GM19193 (cell line): ENCODE measurements around the gene B3GAT1.

Source experiments
- POLR2A ChIP-seq: IDR thresholded peaks from 4 replicates; pipeline ENCODE4 v1.6.1; 2011; ENCODE audit not compliant: insufficient read depth, insufficient read length; ENCODE audit errors: extremely low read depth

The B3GAT1 gene

GRCh38 chr11:134363592-134363991 is 48.5 kb downstream of the B3GAT1 start:
- no peak for TF ChIP-seq POLR2A

GRCh38 chr11:134363161-134363560 is 48.9 kb downstream of the B3GAT1 start:
- TF ChIP-seq POLR2A = no peak

DNA sequence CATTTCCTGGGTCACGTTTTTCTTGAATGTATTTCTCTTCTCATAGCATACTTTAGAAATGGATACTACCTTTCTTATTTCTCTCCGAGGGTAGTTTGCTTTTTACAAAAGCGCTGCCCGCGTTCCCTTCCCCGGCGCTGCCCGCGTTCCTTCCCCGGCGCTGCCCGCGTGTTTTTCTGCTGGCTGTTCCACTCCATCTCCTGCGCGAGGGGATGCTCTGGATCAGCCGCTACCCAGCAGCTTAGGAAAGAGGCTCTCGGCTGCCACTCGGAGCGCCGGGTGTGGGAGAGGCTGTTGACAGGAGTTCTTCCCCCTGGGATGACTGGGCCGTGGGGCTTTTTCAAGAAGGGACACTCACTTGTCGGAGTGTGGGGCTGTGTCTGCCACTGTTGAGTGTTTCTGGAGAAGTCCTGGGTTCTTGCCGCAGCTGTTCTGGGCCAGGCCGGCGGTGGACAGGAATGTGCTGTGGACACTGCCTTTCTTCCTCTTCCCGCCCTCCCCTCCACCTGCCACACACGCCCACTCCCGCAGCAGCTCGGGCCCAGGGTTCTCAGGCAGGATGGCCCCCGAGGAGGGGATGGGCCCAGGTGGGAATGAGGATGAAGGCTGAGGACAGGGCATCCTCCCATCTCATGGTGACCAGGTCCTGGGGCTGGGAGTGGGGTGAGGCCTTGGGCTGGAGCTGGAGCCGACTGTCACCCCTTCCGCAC is 49.7 kb downstream of the B3GAT1 start:
- no peak for TF ChIP-seq POLR2A

DNA sequence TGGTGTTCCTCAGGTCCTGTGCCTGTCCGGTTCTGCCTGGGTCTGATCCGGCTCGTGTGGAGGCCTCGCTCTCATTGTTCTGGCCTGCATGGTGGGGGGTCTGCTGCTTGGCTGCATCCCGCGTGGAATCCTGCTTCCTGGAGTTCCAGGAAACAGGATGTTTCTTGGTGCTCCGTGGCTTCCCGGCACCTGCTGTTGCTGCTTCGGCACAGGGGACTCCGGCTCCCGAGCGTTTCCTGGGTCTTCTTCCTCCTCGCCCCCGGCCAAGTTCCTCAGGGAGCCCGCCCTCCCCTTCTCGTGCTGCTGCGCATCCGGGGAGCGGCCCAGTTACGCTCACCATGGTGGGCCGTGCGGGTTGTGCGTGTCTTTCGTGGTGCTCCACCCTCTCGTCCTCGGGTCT is 50.4 kb downstream of the B3GAT1 start:
- TF ChIP-seq POLR2A = no peak

DNA sequence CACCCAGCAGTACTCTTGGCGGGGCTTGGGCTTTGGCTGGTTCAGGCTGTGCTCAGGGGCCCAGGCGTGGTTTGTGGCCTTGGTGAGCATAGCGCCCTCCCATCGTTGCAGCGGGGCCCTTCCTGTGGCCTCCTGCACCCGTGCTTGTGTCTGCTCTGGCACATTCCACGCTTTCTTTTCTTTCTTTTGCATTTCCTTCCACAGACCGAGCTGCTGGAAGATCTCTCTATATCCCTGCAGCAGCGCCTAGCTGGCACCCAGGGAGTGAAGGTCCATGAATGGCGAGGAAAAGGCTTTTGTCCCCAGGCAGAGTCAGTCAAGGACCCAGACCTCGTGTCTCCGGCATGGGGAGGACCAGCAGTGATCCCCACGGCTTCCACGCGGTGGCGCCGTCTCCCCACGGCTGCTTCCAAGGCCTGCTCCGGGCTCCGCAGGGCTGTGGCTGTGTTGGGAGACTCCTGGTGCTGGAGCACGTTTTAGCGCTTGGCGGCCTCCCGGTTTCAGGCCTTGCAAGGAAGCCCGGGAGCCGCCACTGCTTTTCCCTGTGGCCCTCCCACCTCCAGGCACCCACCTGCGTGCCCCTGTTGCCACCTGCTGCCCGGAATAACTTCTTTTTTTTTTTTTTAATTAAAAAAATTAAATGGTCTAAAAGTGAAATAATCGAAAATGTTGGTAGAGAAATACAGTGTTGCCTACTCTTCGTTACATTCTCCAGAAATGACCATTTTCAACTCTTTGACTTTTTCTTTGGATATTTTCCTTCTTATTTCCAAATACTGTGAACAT is 51.8 kb downstream of the B3GAT1 start:
- TF ChIP-seq POLR2A = no peak

DNA sequence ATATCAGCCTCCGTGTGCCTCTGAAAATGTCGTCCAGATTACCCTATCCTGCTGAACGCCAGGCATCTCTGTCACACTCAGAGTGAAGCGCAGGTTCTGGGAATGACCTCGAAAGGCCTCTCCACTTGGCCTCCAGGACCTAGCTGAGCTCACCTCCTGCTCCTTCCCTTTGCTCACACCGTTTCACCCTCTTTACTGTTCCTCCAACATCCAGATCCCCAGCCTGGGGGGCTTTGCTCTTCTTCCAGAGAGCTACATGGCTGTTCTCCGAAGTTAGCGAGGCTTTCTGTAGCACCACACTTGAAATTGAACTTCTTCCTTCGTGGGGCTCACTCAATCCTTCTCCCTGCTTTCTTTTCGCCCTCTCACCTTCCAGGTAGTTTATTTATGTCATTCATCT is 52.4 kb downstream of the B3GAT1 start:
- TF ChIP-seq POLR2A = no peak

DNA sequence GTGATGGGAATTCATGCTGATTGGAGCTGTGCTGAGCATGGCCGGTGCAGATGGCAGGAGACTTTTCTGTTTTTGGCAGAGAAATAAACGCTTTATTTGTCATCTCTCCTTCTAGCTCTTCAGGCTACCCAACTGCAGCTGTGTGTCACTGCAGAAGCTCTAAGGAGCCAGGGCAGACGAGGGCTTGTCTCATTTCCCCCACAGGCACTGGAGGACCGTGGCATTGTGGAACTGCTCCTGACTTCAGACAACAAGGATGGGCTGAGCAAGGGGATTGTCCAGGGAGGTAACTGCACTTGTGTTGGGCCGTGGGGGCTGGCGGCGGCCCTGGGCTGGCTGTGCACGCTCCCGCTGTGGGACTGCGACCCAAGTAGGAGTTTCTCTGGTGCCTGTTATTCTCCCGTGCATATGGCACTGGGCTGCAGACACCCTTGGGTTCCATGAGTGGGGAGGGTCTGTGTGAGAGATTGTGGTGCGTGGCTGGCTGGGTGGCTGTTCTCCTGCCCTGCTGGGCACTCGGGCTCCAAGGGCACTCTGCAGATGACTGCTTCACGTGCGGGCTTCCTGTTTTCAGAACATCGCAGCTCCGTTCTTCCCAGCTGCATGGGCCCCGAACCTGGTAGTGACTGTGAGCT is 53.1 kb downstream of the B3GAT1 start:
- TF ChIP-seq POLR2A = no peak

DNA sequence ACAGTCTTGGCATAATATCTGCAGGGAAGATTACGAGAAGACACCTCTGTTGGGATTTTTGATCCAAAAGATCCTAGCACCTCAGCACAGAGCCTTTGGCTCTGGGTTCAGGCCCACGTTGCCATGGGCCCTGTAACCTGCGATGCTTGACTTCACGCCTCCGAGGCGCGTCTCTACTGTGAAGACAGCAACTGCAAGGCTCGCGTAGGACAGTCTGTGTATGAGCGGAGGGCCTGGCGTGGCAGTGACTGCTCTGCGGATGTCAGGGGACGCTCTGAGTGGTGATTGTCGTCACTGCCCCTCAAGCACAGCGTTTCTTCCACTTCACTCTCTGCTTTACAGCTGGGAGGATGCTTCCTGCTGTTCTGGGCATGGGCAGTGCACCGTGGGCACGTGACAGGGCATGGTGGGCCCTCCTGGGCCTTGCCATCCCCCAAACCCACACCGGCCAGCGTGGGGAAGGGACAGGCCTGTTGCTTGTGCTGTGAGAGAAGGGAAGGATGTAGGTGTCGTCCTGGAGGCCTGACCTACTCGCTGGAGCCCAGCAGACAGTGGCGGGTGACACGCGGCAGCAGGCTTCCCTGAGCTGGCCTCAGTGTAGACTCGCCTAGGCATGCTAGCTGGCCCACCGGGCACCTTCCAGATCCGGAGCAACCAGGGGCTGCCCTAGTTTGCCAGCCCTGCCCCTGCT is 53.7 kb downstream of the B3GAT1 start:
- TF ChIP-seq POLR2A = no peak

DNA sequence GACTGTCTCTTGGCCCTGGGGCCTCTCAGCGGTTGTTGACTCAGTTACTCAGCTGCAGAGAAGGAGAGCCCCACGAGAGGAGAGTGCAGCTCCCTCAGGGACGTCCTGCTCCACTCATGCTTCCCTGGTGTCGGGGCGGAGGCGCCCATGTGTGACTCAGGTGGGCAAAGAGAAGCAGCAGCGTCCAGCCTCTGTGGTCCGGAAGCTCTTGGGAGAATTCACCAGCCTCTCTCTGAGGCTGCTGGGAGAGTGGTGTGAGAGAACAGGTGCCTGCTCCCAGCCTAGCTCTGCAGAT is 54.5 kb downstream of the B3GAT1 start:
- TF ChIP-seq POLR2A = no peak

DNA sequence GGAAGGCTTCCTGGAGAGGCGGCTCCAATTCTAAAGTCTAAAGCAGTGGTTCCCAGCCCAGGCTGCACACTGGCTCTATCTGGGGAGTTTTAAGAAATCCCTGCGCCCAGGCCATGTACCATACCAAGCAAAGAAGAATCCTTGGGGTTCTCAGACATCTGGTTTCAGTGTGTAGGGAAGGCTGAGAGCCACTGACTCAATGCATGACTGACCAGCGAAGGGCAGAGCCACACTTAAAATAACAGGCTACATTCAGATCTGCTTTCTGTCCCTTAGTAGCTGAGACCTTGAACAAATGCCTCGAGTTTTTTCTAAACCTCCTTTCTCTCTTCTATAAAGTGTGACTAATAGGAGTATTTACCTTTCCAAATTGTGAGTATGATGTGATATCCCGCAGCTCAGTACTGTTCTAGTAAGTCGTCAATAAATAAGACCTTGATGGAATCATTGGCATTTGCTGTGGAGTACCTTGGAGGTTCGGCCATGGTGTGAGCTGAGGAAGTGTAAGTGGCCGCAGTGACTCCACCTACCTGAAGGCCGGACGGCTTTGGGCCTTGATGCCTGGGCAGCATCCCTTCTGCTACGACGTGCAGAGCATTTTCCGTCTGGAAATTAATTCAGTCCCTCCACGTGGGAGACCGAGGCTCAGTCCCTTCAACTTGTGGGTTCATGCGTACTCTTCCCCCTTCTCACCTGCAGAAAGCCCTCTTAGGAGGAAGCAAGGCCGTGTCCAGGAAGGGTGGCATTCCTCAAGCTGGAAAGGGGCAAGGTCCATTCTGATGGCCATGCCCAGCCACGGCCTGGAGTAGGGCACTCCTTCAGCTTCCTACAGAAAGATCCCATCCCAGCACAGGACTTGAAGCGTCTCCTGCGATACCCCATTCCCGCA is 55.1 kb downstream of the B3GAT1 start:
- no peak for TF ChIP-seq POLR2A

- TF ChIP-seq POLR2A = no peak
These were observed 56.4 kb downstream of the B3GAT1 start for GRCh38 chr11:134355656-134356055.

DNA sequence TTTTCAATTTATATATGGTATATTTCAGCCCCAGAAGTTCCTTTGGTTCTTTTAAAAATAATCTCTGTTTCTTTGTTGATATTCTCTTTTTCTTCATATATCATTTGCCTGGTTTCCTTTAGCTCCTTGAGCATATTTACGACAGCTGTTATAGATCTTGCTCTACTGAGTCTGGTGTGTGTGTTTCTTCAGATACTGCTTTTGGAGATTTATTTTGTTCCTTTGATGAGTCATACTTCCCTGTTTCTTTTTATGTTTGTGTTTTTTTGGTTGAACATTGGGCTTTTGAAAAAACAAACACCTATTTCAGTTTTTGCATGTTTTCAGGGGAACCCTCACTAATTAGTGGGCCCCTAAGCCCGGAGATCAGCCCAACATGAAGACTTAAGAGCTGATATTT is 56.9 kb downstream of the B3GAT1 start:
- TF ChIP-seq POLR2A = no peak

- no peak for TF ChIP-seq POLR2A
These were observed 59.9 kb downstream of the B3GAT1 start for GRCh38 chr11:134352111-134352510.

DNA sequence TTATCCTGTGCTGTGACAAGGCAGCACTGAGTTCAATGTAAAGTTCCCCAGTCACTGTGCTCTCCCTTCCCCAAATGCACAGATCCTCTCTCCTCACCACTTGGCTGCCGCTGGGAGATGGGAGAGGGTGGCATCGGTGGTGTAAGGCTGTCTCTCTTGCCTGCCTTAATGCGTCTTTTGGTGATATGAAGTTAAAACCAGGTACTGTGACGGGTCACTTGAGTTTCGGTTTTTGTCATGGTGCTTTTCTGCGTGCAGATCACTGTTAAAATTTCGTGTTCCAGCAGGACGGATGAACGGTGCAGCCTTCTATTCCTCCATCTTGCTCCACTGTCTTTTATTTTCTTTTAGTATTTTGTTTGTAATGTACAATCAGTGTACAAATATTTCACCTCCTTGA is 61.7 kb downstream of the B3GAT1 start:
- no peak for TF ChIP-seq POLR2A

DNA sequence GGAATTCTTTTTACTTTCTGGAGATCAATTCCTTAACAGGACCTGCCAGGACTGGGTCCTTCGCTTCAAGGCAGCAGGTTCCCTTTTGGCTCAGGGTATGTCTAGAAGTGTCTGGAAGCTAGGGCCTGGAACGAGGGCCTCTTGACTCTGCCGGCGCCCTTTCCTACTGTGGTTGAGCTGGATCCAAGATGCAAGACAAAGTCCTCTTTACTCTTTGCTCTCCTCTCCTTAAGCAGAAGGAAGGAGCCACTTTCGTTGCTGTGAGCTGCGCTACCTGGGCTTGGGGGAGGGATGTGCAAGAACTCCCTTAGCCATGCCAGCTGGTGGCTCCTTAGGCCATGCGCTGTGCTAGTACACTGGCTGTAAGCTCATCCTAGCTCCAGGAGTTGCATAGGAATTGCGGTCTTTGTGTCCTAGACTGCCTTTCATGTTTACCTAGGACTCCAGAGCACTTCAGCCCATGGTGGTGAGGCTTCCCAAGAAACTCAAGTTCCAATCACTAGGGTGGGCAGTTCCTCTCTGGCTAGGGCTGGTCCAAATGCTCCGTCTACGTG is 62.2 kb downstream of the B3GAT1 start:
- TF ChIP-seq POLR2A = no peak
